OCI-LY1 (cell line): Measurements from ENCODE around the gene DDX49.

Experiments used
- H2AFZ ChIP-seq: fragments of 200-600 bp; sonication (generic), shearing (Covaris generic); 2 replicates; pipeline ENCODE4 v1.6.0; 2014; ENCODE audit warnings: antibody characterized with exemption, mild to moderate bottlenecking, low read length
- H3F3A ChIP-seq: fragments of 200-600 bp; sonication (generic), shearing (Covaris generic); 2 replicates; pipeline ENCODE4 v1.6.0; 2014; ENCODE audit warnings: mild to moderate bottlenecking, antibody characterized with exemption, low read length, moderate library complexity; ENCODE audit not compliant: insufficient read depth
- H3K27ac ChIP-seq: fragments of 200-600 bp; sonication (generic); 2 replicates; pipeline ENCODE4 v1.5.1; 2014; ENCODE audit warnings: low read length, mixed run types, mild to moderate bottlenecking, low read depth; ENCODE audit not compliant: poor library complexity, severe bottlenecking
- H3K27me3 ChIP-seq: fragments of 200-600 bp; sonication (generic); 2 replicates; pipeline ENCODE4 v1.6.0; 2014; ENCODE audit warnings: antibody characterized with exemption, mild to moderate bottlenecking, low read length, moderate library complexity; ENCODE audit not compliant: insufficient read depth
- H3K36me3 ChIP-seq: fragments of 200-600 bp; sonication (generic); 2 replicates; pipeline ENCODE4 v1.6.1; 2014; ENCODE audit warnings: mild to moderate bottlenecking, antibody characterized with exemption, low read length, moderate library complexity, mixed read lengths; ENCODE audit not compliant: insufficient read depth
- H3K4me1 ChIP-seq: fragments of 200-600 bp; sonication (generic); 2 replicates; pipeline ENCODE4 v1.5.1; 2014; ENCODE audit warnings: mild to moderate bottlenecking, low read length, moderate library complexity; ENCODE audit not compliant: insufficient read depth, severe bottlenecking
- H3K4me2 ChIP-seq: fragments of 200-600 bp; sonication (generic), shearing (Covaris generic); 2 replicates; pipeline ENCODE4 v1.6.1; 2014; ENCODE audit warnings: low read length
- H3K4me3 ChIP-seq: fragments of 200-600 bp; sonication (generic); 2 replicates; pipeline ENCODE4 v1.5.1; 2014; ENCODE audit warnings: low read length, low read depth, mild to moderate bottlenecking, mixed read lengths; ENCODE audit not compliant: poor library complexity, severe bottlenecking
- H3K79me2 ChIP-seq: fragments of 200-600 bp; shearing (Covaris generic); 2 replicates; pipeline ENCODE4 v1.6.1; 2016; ENCODE audit warnings: mixed run types, low read length, mixed read lengths; ENCODE audit not compliant: insufficient read depth
- H3K9ac ChIP-seq: fragments of 200-600 bp; sonication (generic), shearing (Covaris generic); 2 replicates; pipeline ENCODE4 v1.6.1; 2014; ENCODE audit warnings: mild to moderate bottlenecking, low read length, mixed read lengths
- H3K9me2 ChIP-seq: fragments of 200-600 bp; sonication (generic), shearing (Covaris generic); 2 replicates; pipeline ENCODE4 v1.6.1; 2014; ENCODE audit warnings: low read depth, mild to moderate bottlenecking, low read length, mixed read lengths
- H3K9me3 ChIP-seq: fragments of 200-600 bp; shearing (Covaris generic); 2 replicates; pipeline ENCODE4 v1.6.1; 2014; ENCODE audit warnings: low read length, mixed read lengths
- H4K20me1 ChIP-seq: fragments of 200-600 bp; sonication (generic), shearing (Covaris generic); 2 replicates; pipeline ENCODE4 v1.6.0; 2016; ENCODE audit warnings: mild to moderate bottlenecking, low read length; ENCODE audit not compliant: insufficient read depth
- CTCF ChIP-seq: fragments of 200-600 bp; sonication (generic), shearing (Covaris generic); IDR thresholded peaks from 2 replicates; pipeline ENCODE4 v1.5.1; 2017; ENCODE audit warnings: mild to moderate bottlenecking, antibody characterized with exemption, low read length, moderate library complexity, mixed read lengths
- EZH2 ChIP-seq: fragments of 200-600 bp; sonication (generic), shearing (Covaris generic); IDR thresholded peaks from 2 replicates; pipeline ENCODE4 v1.8.0; 2017; ENCODE audit warnings: borderline replicate concordance, mixed run types, mild to moderate bottlenecking, antibody characterized with exemption, low read length, moderate library complexity, mixed read lengths

DDX49 gene

GRCh38 chr19:18941628-18942354 is 22.3 kb downstream of the DDX49 start:
- Histone ChIP-seq H3F3A (no peaks in the 10 kb centered on the region), H3K79me2 (no peaks in the 10 kb centered on the region), H4K20me1 (no peaks in the 10 kb centered on the region), H3K9me3 (no peaks in the 10 kb centered on the region), H3K27ac (no peak overlapping the region), H2AFZ (no peak overlapping the region), H3K27me3 (peaks cover 3% of the 10 kb centered on the region; the same call in 1 of the 2 replicates), H3K36me3 (no peaks in the 10 kb centered on the region), H3K4me3 (no peak overlapping the region), H3K9me2 (no peaks in the 10 kb centered on the region), H3K9ac (no peak overlapping the region), H3K4me2 (no peak overlapping the region), H3K4me1 (peaks cover 13% of the 10 kb centered on the region)
- no peak for TF ChIP-seq EZH2
- TF ChIP-seq CTCF, result no peak

- Histone ChIP-seq H3K4me1 (peaks cover 22% of the 10 kb centered on the region), H3K9ac (no peak overlapping the region), H3K79me2 (no peaks in the 10 kb centered on the region), H3K36me3 (no peaks in the 10 kb centered on the region; the same call in 1 of the 2 replicates), H3K27me3 (peaks cover 3% of the 10 kb centered on the region; the same call in 1 of the 2 replicates), H3K9me3 (no peaks in the 10 kb centered on the region), H4K20me1 (no peaks in the 10 kb centered on the region), H2AFZ (no peak overlapping the region), H3K9me2 (no peaks in the 10 kb centered on the region), H3K4me3 (no peak overlapping the region), H3K27ac (no peak overlapping the region), H3F3A (no peaks in the 10 kb centered on the region), H3K4me2 (no peak overlapping the region)
- TF ChIP-seq CTCF, result no peak
- no peak for TF ChIP-seq EZH2
Measured at GRCh38 chr19:18942692-18943091, 23.2 kb downstream of the DDX49 start.

- H3K36me3 ChIP-seq, result no peaks in the 10 kb centered on the region; the same call in 1 of the 2 replicates
- TF ChIP-seq CTCF, result no peak
- no peak for TF ChIP-seq EZH2
- H3K27me3 ChIP-seq, result peaks cover 3% of the 10 kb centered on the region; the same call in 1 of the 2 replicates
- H3K4me2 ChIP-seq, result no peak overlapping the region
- H3F3A ChIP-seq, result no peaks in the 10 kb centered on the region
- H3K9ac ChIP-seq, result no peak overlapping the region
- H3K4me3 ChIP-seq, result no peak overlapping the region
- H3K9me3 ChIP-seq, result no peaks in the 10 kb centered on the region
- no peaks in the 10 kb centered on the region for H4K20me1 ChIP-seq
- no peak overlapping the region for H3K27ac ChIP-seq
- H2AFZ ChIP-seq, result no peak overlapping the region
- peaks cover 23% of the 10 kb centered on the region for H3K4me1 ChIP-seq
- H3K79me2 ChIP-seq, result no peaks in the 10 kb centered on the region
- no peaks in the 10 kb centered on the region for H3K9me2 ChIP-seq
Measured at GRCh38 chr19:18943465-18943864, 23.9 kb downstream of the DDX49 start.
